Activated T-helper 17 cell treated with anti-CD3 and anti-CD28 coated beads, Interleukin-2, amount 50 U/mL, for 72 hours (primary cell): ENCODE measurements around the gene CABCOCO1. TPM values are rescaled to one million over a fixed set of nuclear protein-coding genes. Genes with fewer than 3 reads are reported as not detected.
A peak's percentile ranks its signal among the peaks of the same experiment; 100 is the strongest.

Experiments used
- ATAC-seq: fragments of 150-1000 bp; cut with Tn5 transposase; replicated peaks from 2 replicates; pipeline ENCODE4 v1.10.0; 2021; ENCODE audit warnings: mild to moderate bottlenecking, moderate library complexity
- H3K27ac Mint-ChIP-seq: one replicate; pipeline ENCODE4 v1.8.0; 2022; ENCODE audit warnings: mixed read lengths
- H3K27me3 Mint-ChIP-seq: one replicate; pipeline ENCODE4 v1.8.0; 2022; ENCODE audit warnings: mixed read lengths
- H3K36me3 Mint-ChIP-seq: one replicate; pipeline ENCODE4 v1.8.0; 2022; ENCODE audit warnings: low read depth, mild to moderate bottlenecking, mixed read lengths
- H3K4me1 Mint-ChIP-seq: one replicate; pipeline ENCODE4 v1.8.0; 2022; ENCODE audit warnings: mixed read lengths
- H3K4me3 Mint-ChIP-seq: one replicate; pipeline ENCODE4 v1.8.0; 2022; ENCODE audit warnings: mild to moderate bottlenecking, mixed read lengths
- H3K9me3 Mint-ChIP-seq: one replicate; pipeline ENCODE4 v1.8.0; 2022; ENCODE audit warnings: mixed read lengths
- total RNA-seq, 2 donors: library from RNA; stranded (reverse); gene quantifications; one replicate each; pipeline ENCODE4 v1.2.3, GENCODE V29; 2022

The CABCOCO1 gene
- total RNA-seq, 2 donors from 2014 or later = not detected

DNA sequence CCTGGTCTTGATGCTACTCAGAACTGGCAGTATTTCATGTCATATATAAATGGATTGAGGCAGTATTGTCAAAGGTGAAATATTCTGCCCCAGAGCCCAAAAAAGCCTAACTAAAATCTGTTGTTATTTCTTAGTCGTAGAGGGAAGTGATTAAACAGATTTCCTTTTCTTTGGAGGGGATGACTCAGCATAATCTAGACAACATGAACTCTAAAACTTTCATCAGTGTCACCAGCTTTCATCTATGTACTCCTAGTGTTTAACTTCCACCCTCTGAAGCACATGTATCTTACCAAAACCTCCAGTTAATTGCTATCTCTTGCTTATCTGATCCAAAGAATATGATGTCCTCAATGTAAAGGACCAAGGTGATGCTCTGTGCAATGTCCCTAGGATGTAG is 141.7 kb downstream of the CABCOCO1 start:
- no peak overlapping the region for H3K27ac Mint-ChIP-seq
- H3K9me3 Mint-ChIP-seq = no peaks in the 10 kb centered on the region
- H3K36me3 Mint-ChIP-seq = no peaks in the 10 kb centered on the region
- ATAC-seq = no peak
- H3K4me1 Mint-ChIP-seq = no peaks in the 10 kb centered on the region
- H3K4me3 Mint-ChIP-seq = no peak overlapping the region
- no peaks in the 10 kb centered on the region for H3K27me3 Mint-ChIP-seq

- peaks cover 4% of the 10 kb centered on the region for H3K27me3 Mint-ChIP-seq
- no peaks in the 10 kb centered on the region for H3K4me1 Mint-ChIP-seq
- H3K4me3 Mint-ChIP-seq = no peak overlapping the region
- H3K27ac Mint-ChIP-seq = no peak overlapping the region
- no peak for ATAC-seq
- H3K9me3 Mint-ChIP-seq = no peaks in the 10 kb centered on the region
- no peaks in the 10 kb centered on the region for H3K36me3 Mint-ChIP-seq
These were observed 142.4 kb downstream of the CABCOCO1 start for GRCh38 chr10:61805091-61805490.

GRCh38 chr10:61810263-61810662 is 147.5 kb downstream of the CABCOCO1 start:
- no peaks in the 10 kb centered on the region for H3K4me1 Mint-ChIP-seq
- no peak for ATAC-seq
- no peaks in the 10 kb centered on the region for H3K36me3 Mint-ChIP-seq
- H3K27me3 Mint-ChIP-seq = peaks cover 7% of the 10 kb centered on the region
- no peak overlapping the region for H3K4me3 Mint-ChIP-seq
- H3K9me3 Mint-ChIP-seq = no peaks in the 10 kb centered on the region
- H3K27ac Mint-ChIP-seq = no peak overlapping the region

- H3K4me3 Mint-ChIP-seq = no peak overlapping the region
- ATAC-seq = peak; percentile 54
- H3K27ac Mint-ChIP-seq = no peak overlapping the region
- H3K9me3 Mint-ChIP-seq = no peaks in the 10 kb centered on the region
- no peaks in the 10 kb centered on the region for H3K36me3 Mint-ChIP-seq
- no peaks in the 10 kb centered on the region for H3K4me1 Mint-ChIP-seq
- H3K27me3 Mint-ChIP-seq = peaks cover 7% of the 10 kb centered on the region
These were observed 149.5 kb downstream of the CABCOCO1 start for GRCh38 chr10:61812052-61812721.

DNA sequence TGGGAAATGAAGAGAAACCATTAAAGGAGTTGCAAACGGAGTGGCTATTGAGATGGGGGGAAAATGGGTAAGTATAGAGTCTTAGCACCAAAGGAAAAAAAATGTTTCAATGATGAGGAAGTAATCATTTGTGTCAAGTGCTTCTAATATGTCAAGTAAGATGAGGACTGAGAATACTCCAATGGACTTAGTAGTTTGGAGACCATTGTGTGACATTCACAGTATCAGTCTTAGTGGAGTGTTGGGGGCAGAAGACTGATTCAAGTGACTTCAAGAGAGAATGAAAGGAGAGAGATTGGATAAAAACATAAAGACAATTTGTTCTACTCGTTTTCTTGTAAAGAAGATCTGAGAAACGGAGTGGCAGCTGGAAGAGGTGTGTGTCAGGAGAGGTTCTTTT is 150.2 kb downstream of the CABCOCO1 start:
- Mint-ChIP-seq H3K4me3 (no peak overlapping the region), H3K27ac (no peak overlapping the region), H3K4me1 (no peaks in the 10 kb centered on the region), H3K9me3 (no peaks in the 10 kb centered on the region), H3K36me3 (no peaks in the 10 kb centered on the region), H3K27me3 (peaks cover 7% of the 10 kb centered on the region)
- no peak for ATAC-seq

- Mint-ChIP-seq H3K4me1 (no peaks in the 10 kb centered on the region), H3K9me3 (no peaks in the 10 kb centered on the region), H3K27ac (no peak overlapping the region), H3K4me3 (no peak overlapping the region), H3K36me3 (no peaks in the 10 kb centered on the region), H3K27me3 (peaks cover 7% of the 10 kb centered on the region)
- no peak for ATAC-seq
These were observed 151.4 kb downstream of the CABCOCO1 start for GRCh38 chr10:61814160-61814559.

DNA sequence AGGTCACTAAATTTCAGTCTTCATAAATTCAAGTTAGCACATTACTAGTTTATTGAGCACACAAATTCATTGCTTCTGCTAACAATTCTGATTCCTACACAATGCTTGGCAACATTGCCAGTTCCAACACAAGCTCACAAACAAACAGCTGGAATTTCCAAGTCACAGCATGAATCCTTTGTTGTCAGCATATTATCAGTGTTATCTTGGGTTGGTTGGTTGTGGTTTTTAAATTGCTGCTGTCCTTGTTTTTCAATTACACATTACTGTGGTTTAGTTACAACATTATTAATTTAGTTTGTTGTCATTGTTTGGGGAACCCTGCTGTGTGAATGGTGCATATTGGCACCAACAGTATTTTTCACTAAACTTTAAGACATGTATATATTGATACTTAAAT is 152.8 kb downstream of the CABCOCO1 start:
- Mint-ChIP-seq H3K27me3 (peaks cover 3% of the 10 kb centered on the region), H3K9me3 (no peaks in the 10 kb centered on the region), H3K4me3 (no peak overlapping the region), H3K4me1 (no peaks in the 10 kb centered on the region), H3K27ac (no peak overlapping the region), H3K36me3 (no peaks in the 10 kb centered on the region)
- no peak for ATAC-seq

Other genes with a start within 250 kb of the CABCOCO1 start
- gene TMEM26, start 209.5 kb upstream of the CABCOCO1 start, total RNA-seq = not detected
- gene ARID5B, start 238.8 kb downstream of the CABCOCO1 start, total RNA-seq = 10 to 100 TPM; 65.5 to 93.8 TPM